Activated T-helper 17 cell treated with anti-CD3 and anti-CD28 coated beads, Interleukin-2, amount 50 U/mL, for 72 hours (primary cell): Measurements from ENCODE around the gene RALGPS1. TPM values are rescaled to one million over a fixed set of nuclear protein-coding genes. Genes with fewer than 3 reads are reported as not detected.

Experiments
- ATAC-seq: fragments of 150-1000 bp; cut with Tn5 transposase; replicated peaks from 2 replicates; pipeline ENCODE4 v1.10.0; 2021; ENCODE audit warnings: mild to moderate bottlenecking, moderate library complexity
- H3K27ac Mint-ChIP-seq: one replicate; pipeline ENCODE4 v1.8.0; 2022; ENCODE audit warnings: mixed read lengths
- H3K27me3 Mint-ChIP-seq: one replicate; pipeline ENCODE4 v1.8.0; 2022; ENCODE audit warnings: mixed read lengths
- H3K36me3 Mint-ChIP-seq: one replicate; pipeline ENCODE4 v1.8.0; 2022; ENCODE audit warnings: low read depth, mild to moderate bottlenecking, mixed read lengths
- H3K4me1 Mint-ChIP-seq: one replicate; pipeline ENCODE4 v1.8.0; 2022; ENCODE audit warnings: mixed read lengths
- H3K4me3 Mint-ChIP-seq: one replicate; pipeline ENCODE4 v1.8.0; 2022; ENCODE audit warnings: mild to moderate bottlenecking, mixed read lengths
- H3K9me3 Mint-ChIP-seq: one replicate; pipeline ENCODE4 v1.8.0; 2022; ENCODE audit warnings: mixed read lengths
- total RNA-seq, 2 donors: library from RNA; stranded (reverse); gene quantifications; one replicate each; pipeline ENCODE4 v1.2.3, GENCODE V29; 2022

The RALGPS1 gene
- total RNA-seq, 2 donors from 2014 or later, result 2.3 to 3.4 TPM

DNA sequence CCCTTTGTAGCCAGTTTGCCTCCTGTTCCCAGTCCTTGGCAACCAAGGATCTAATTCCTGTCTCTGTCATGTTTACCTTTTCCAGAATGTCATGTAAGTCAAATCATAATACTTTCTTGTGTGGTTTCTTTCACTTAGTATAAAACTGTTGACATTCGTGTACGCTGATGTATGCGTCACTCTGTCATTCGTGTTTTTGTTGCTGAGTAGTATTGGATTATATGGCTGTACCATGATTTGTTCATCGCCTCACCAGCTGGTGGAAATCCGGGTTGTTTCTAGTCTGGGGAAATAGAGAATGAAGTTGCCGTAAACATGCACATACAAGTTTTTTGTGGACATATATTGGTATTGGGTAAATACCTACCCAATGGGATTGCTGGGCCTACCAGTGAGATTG lies 110.5 kb downstream of the RALGPS1 start:
- no peak for ATAC-seq
- no peak overlapping the region for H3K4me3 Mint-ChIP-seq
- no peaks in the 10 kb centered on the region for H3K27me3 Mint-ChIP-seq
- no peaks in the 10 kb centered on the region for H3K36me3 Mint-ChIP-seq
- H3K9me3 Mint-ChIP-seq, result no peaks in the 10 kb centered on the region
- H3K27ac Mint-ChIP-seq, result no peak overlapping the region
- H3K4me1 Mint-ChIP-seq, result peaks cover 6% of the 10 kb centered on the region

GRCh38 chr9:127027694-127028093 lies 113.1 kb downstream of the RALGPS1 start:
- H3K4me3 Mint-ChIP-seq, result no peak overlapping the region
- ATAC-seq, result no peak
- H3K4me1 Mint-ChIP-seq, result peaks cover 5% of the 10 kb centered on the region
- H3K36me3 Mint-ChIP-seq, result no peaks in the 10 kb centered on the region
- H3K9me3 Mint-ChIP-seq, result no peaks in the 10 kb centered on the region
- no peaks in the 10 kb centered on the region for H3K27me3 Mint-ChIP-seq
- no peak overlapping the region for H3K27ac Mint-ChIP-seq

DNA sequence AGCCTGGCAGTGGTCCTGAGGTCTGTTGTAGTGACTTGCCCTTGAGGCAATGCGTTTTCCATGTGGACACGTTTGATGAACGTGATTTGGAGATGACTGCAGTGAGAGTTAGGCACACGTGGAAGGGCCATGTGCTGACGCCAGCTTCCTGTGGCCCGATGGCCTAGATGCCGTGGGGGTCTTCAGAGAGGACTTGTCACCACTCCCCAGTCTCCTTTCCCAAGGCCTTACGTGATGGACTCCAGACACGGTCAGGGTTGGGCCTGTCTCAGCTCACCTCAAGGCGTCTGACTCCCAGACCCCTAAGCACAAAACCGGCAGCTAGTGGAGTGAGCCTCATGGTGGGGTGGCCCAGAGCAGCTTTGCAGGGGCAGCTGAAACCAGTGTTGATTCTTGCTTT lies 115.0 kb downstream of the RALGPS1 start:
- Mint-ChIP-seq H3K27ac (no peak overlapping the region), H3K36me3 (no peaks in the 10 kb centered on the region), H3K4me3 (no peak overlapping the region), H3K9me3 (no peaks in the 10 kb centered on the region), H3K4me1 (no peaks in the 10 kb centered on the region), H3K27me3 (no peaks in the 10 kb centered on the region)
- ATAC-seq, result no peak

GRCh38 chr9:127030814-127031740 lies 116.5 kb downstream of the RALGPS1 start:
- no peaks in the 10 kb centered on the region for H3K9me3 Mint-ChIP-seq
- H3K36me3 Mint-ChIP-seq, result no peaks in the 10 kb centered on the region
- no peak overlapping the region for H3K27ac Mint-ChIP-seq

GRCh38 chr9:127032256-127032655 lies 117.7 kb downstream of the RALGPS1 start:
- Mint-ChIP-seq H3K9me3 (no peaks in the 10 kb centered on the region), H3K36me3 (no peaks in the 10 kb centered on the region), H3K27ac (no peak overlapping the region), H3K27me3 (no peaks in the 10 kb centered on the region), H3K4me1 (no peaks in the 10 kb centered on the region), H3K4me3 (no peak overlapping the region)
- ATAC-seq, result no peak

More at GRCh38 chr9:127030814-127031740, 116.5 kb downstream of the RALGPS1 start:
- H3K4me3 Mint-ChIP-seq, result no peak overlapping the region
- H3K27me3 Mint-ChIP-seq, result no peaks in the 10 kb centered on the region
- H3K4me1 Mint-ChIP-seq, result no peaks in the 10 kb centered on the region
- ATAC-seq, result no peak

- ATAC-seq, result no peak
- H3K36me3 Mint-ChIP-seq, result no peaks in the 10 kb centered on the region
- no peak overlapping the region for H3K4me3 Mint-ChIP-seq
- no peaks in the 10 kb centered on the region for H3K27me3 Mint-ChIP-seq
- no peak overlapping the region for H3K27ac Mint-ChIP-seq
- no peaks in the 10 kb centered on the region for H3K9me3 Mint-ChIP-seq
- no peaks in the 10 kb centered on the region for H3K4me1 Mint-ChIP-seq
These were observed 118.5 kb downstream of the RALGPS1 start for GRCh38 chr9:127033061-127033460.

GRCh38 chr9:127033789-127034188 lies 119.2 kb downstream of the RALGPS1 start:
- H3K4me3 Mint-ChIP-seq, result no peak overlapping the region
- no peaks in the 10 kb centered on the region for H3K9me3 Mint-ChIP-seq
- no peak for ATAC-seq
- H3K4me1 Mint-ChIP-seq, result no peaks in the 10 kb centered on the region
- no peak overlapping the region for H3K27ac Mint-ChIP-seq
- H3K36me3 Mint-ChIP-seq, result no peaks in the 10 kb centered on the region
- no peaks in the 10 kb centered on the region for H3K27me3 Mint-ChIP-seq

- Mint-ChIP-seq H3K27me3 (no peaks in the 10 kb centered on the region), H3K27ac (peak overlapping the region; percentile 16), H3K4me3 (no peak overlapping the region), H3K9me3 (no peaks in the 10 kb centered on the region), H3K4me1 (no peaks in the 10 kb centered on the region), H3K36me3 (no peaks in the 10 kb centered on the region)
- ATAC-seq, result no peak
These were observed 120.1 kb downstream of the RALGPS1 start for GRCh38 chr9:127034691-127035090.

GRCh38 chr9:127035423-127035822 lies 120.8 kb downstream of the RALGPS1 start:
- Mint-ChIP-seq H3K4me1 (no peaks in the 10 kb centered on the region), H3K9me3 (no peaks in the 10 kb centered on the region), H3K27me3 (no peaks in the 10 kb centered on the region), H3K27ac (no peak overlapping the region), H3K36me3 (no peaks in the 10 kb centered on the region), H3K4me3 (no peak overlapping the region)
- ATAC-seq, result no peak

GRCh38 chr9:127035948-127036347 lies 121.4 kb downstream of the RALGPS1 start:
- H3K36me3 Mint-ChIP-seq, result no peaks in the 10 kb centered on the region
- H3K9me3 Mint-ChIP-seq, result no peaks in the 10 kb centered on the region
- H3K27me3 Mint-ChIP-seq, result no peaks in the 10 kb centered on the region
- H3K4me1 Mint-ChIP-seq, result no peaks in the 10 kb centered on the region
- ATAC-seq, result no peak
- no peak overlapping the region for H3K4me3 Mint-ChIP-seq
- no peak overlapping the region for H3K27ac Mint-ChIP-seq

- Mint-ChIP-seq H3K27ac (no peak overlapping the region), H3K9me3 (no peaks in the 10 kb centered on the region), H3K4me3 (no peak overlapping the region), H3K4me1 (no peaks in the 10 kb centered on the region), H3K27me3 (no peaks in the 10 kb centered on the region), H3K36me3 (no peaks in the 10 kb centered on the region)
- no peak for ATAC-seq
These were observed 121.9 kb downstream of the RALGPS1 start for GRCh38 chr9:127036437-127036836.

DNA sequence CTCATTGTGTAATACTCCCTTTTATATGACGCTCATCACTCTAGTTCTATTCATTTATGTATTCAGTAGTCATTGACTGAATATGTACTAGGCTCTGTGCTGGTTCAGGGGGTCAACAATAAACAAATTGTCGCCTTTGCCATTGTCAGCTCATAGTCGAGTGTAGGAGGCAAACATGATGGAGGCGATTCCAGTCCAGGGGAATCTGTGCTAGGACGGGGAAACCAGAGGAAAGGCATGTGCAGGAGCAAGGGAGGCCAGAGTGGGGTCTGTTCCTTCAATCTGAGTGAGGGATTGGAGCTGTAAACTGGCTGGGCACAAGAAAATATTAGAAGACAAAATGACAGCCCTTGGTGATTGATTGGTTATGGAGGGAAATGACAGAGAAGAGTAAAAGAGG lies 123.9 kb downstream of the RALGPS1 start:
- no peak overlapping the region for H3K4me3 Mint-ChIP-seq
- no peak for ATAC-seq
- no peaks in the 10 kb centered on the region for H3K27me3 Mint-ChIP-seq
- no peaks in the 10 kb centered on the region for H3K36me3 Mint-ChIP-seq
- H3K27ac Mint-ChIP-seq, result no peak overlapping the region
- H3K4me1 Mint-ChIP-seq, result no peaks in the 10 kb centered on the region
- H3K9me3 Mint-ChIP-seq, result no peaks in the 10 kb centered on the region

- H3K4me1 Mint-ChIP-seq, result no peaks in the 10 kb centered on the region
- no peak overlapping the region for H3K4me3 Mint-ChIP-seq
- no peaks in the 10 kb centered on the region for H3K36me3 Mint-ChIP-seq
- no peaks in the 10 kb centered on the region for H3K27me3 Mint-ChIP-seq
- H3K27ac Mint-ChIP-seq, result no peak overlapping the region
- H3K9me3 Mint-ChIP-seq, result no peaks in the 10 kb centered on the region
- ATAC-seq, result no peak
These were observed 124.9 kb downstream of the RALGPS1 start for GRCh38 chr9:127039492-127039891.

GRCh38 chr9:127045148-127045547 lies 130.6 kb downstream of the RALGPS1 start:
- H3K27ac Mint-ChIP-seq, result no peak overlapping the region
- no peaks in the 10 kb centered on the region for H3K36me3 Mint-ChIP-seq
- H3K27me3 Mint-ChIP-seq, result no peaks in the 10 kb centered on the region
- no peaks in the 10 kb centered on the region for H3K9me3 Mint-ChIP-seq
- H3K4me1 Mint-ChIP-seq, result peaks cover 19% of the 10 kb centered on the region
- no peak overlapping the region for H3K4me3 Mint-ChIP-seq
- ATAC-seq, result no peak

DNA sequence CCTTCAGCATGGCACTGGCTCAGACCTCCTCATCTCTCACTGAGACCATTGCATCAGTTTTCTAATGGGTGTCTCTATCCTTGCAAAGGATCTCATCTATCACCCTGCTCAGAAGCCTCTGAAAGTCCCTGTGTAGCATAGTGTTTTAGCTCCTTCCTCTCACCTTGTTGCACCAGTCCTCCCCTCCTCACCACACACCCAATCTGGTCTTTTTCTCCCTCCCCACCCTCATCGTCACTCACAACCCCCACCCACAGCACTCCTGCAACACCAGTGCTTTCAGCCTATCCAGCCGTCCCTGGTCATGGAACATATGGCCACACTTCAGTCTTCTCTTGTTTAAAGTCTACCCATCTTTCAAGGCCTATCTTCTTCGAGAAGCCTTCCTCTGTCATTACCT lies 133.4 kb downstream of the RALGPS1 start:
- no peaks in the 10 kb centered on the region for H3K36me3 Mint-ChIP-seq
- H3K4me3 Mint-ChIP-seq, result no peak overlapping the region
- H3K27me3 Mint-ChIP-seq, result no peaks in the 10 kb centered on the region
- H3K9me3 Mint-ChIP-seq, result no peaks in the 10 kb centered on the region
- H3K4me1 Mint-ChIP-seq, result peaks cover 22% of the 10 kb centered on the region
- no peak overlapping the region for H3K27ac Mint-ChIP-seq
- no peak for ATAC-seq
